GM12801 (cell line): ENCODE data around the gene TMEM80.

Source experiments
- TF ChIP-seq, protein P1 (sequence below): IDR thresholded peaks from one replicate; pipeline ENCODE4 v1.5.1; 2011; ENCODE audit warnings: control low read depth; ENCODE audit not compliant: insufficient read length; ENCODE audit errors: extremely low read depth

TMEM80 gene

GRCh38 chr11:745428-745827, 49.8 kb downstream of the TMEM80 start:
- TF ChIP-seq, protein P1, sequence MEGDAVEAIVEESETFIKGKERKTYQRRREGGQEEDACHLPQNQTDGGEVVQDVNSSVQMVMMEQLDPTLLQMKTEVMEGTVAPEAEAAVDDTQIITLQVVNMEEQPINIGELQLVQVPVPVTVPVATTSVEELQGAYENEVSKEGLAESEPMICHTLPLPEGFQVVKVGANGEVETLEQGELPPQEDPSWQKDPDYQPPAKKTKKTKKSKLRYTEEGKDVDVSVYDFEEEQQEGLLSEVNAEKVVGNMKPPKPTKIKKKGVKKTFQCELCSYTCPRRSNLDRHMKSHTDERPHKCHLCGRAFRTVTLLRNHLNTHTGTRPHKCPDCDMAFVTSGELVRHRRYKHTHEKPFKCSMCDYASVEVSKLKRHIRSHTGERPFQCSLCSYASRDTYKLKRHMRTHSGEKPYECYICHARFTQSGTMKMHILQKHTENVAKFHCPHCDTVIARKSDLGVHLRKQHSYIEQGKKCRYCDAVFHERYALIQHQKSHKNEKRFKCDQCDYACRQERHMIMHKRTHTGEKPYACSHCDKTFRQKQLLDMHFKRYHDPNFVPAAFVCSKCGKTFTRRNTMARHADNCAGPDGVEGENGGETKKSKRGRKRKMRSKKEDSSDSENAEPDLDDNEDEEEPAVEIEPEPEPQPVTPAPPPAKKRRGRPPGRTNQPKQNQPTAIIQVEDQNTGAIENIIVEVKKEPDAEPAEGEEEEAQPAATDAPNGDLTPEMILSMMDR = no peak

- TF ChIP-seq, protein P1 = no peak
Measured at GRCh38 chr11:746289-747157, 50.9 kb downstream of the TMEM80 start.

DNA sequence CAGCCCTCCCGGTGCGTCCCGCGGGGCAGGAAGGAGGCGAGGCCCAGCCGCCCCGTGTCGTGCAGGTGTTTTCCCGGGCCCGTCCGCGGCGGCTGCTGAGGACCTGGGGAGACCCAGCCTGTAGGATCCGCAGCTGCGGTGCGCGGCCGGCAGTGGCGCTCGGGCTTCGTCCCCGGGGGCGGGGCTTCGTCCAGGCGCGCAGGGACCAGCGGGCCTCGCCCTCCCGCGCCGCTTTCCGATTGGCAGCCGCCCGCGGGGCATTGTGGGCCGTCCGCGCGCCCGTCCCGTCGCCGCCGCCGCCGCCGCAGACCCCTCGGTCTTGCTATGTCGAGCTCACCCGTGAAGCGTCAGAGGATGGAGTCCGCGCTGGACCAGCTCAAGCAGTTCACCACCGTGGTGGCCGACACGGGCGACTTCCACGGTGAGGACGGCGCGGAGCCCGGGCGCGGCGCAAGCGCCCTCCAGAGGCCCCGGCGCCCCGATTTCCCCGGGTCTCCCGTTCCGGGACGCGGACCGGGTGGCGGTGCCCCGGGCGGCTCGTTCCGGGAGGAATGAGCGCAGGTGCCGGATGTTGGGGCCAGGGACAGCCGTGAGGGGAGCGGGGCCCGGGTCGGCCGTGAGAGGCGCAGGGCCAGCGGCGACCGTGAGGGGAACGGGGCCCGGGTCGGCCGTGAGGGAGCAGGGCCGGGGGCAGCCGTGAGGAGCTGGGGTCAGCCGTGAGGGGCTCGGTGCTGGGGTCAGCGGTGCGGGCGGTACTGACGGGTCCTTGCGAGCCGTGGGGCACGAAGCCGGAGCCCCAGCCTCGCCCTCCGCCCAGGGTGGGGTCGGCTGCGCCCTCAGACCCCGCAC, 51.8 kb downstream of the TMEM80 start, which contains the start of gene TALDO1:
Gene TALDO1 (plus strand): TSS at position 307 of the 849 bp plus-strand sequence. CDS start 18 bp downstream, at position 325.
- TF ChIP-seq, protein P1 = no peak

DNA sequence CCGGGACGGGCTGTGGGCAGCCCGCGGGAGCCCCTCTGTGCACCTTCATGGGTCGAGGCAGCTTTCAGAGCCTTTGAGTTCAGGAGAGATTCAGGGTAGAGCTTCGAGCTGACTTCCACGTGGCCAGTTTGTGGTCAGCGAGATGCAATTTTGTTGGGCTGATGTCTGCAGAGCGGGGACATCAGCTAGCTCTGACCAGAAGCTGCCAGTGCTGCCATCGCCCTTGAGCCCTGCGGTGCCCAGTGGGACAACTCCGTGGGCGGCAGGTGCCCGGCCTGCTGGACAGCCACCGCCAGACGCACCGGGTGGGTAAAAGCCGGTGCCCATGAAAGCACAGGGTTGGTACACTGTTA, 52.4 kb downstream of the TMEM80 start:
- TF ChIP-seq, protein P1 = no peak

DNA sequence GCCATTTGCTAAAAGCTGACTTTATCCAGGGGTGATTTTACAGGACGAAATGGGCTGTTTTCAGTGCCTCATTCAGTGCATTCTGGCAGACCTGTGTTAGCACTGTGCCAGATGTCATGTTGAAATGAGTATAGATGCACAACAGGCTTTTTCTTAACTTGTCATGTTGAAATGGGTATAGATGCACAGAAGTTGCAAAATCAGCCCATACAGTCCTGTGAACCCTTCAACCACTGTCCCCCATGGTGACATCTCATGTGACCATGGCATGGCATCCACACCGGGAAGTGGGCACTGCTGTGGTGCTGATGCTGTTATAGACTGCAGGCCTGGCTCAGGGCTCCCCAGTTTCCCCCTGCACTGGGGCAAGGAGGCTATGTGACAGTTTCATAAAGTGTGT, 54.1 kb downstream of the TMEM80 start:
- TF ChIP-seq, protein P1 = no peak
